HCT116 (cell line): ENCODE measurements around the gene NFE2L3.

Experiments used
- CEBPB ChIP-seq: IDR thresholded peaks from 2 replicates; pipeline ENCODE4 v1.6.1; 2012; ENCODE audit warnings: low read depth
- CTCF ChIP-seq, 3 experiments: fragments of 200-600 bp in 1 of 3; sonication (generic) in 1 of 3; IDR thresholded peaks in 2 of 3; conservative IDR thresholded peaks in 1 of 3; 2 replicates each; pipeline ENCODE4 v1.5.1; 2012 to 2017; ENCODE audit warnings: low read depth in 2 of 3, low read length in 2 of 3, antibody characterized with exemption in 1 of 3, borderline replicate concordance in 1 of 3, control low read depth in 1 of 3, mild to moderate bottlenecking in 1 of 3, mixed read lengths in 1 of 3, mixed run types in 1 of 3, moderate library complexity in 1 of 3; ENCODE audit not compliant: insufficient read depth in 1 of 3
- EZH2 ChIP-seq: fragments of 200-600 bp; sonication (generic); IDR thresholded peaks from 2 replicates; pipeline ENCODE4 v1.6.1; 2017; ENCODE audit warnings: antibody characterized with exemption, mixed run types
- EZH2phosphoT487 ChIP-seq: fragments of 200-600 bp; IDR thresholded peaks from 2 replicates; pipeline ENCODE4 v1.6.1; 2018; ENCODE audit warnings: antibody characterized with exemption, borderline replicate concordance
- MAX ChIP-seq: IDR thresholded peaks from 2 replicates; pipeline ENCODE4 v1.6.1; 2012
- POLR2A ChIP-seq: IDR thresholded peaks from 2 replicates; pipeline ENCODE4 v1.7.0; 2011; ENCODE audit warnings: borderline replicate concordance; ENCODE audit not compliant: insufficient read depth, insufficient read length; ENCODE audit errors: extremely low read depth
- REST ChIP-seq: IDR thresholded peaks from 2 replicates; pipeline ENCODE4 v1.6.1; 2012; ENCODE audit warnings: low read depth
- SIN3A ChIP-seq: IDR thresholded peaks from 2 replicates; pipeline ENCODE4 v1.6.1; 2012; ENCODE audit warnings: low read depth
- SRF ChIP-seq: IDR thresholded peaks from 2 replicates; pipeline ENCODE4 v1.6.1; 2012; ENCODE audit warnings: low read depth
- TCF7L2 ChIP-seq: IDR thresholded peaks from 2 replicates; pipeline ENCODE4 v1.7.0; 2011; ENCODE audit warnings: borderline replicate concordance, inconsistent platforms; ENCODE audit not compliant: insufficient read depth, insufficient read length; ENCODE audit errors: extremely low read depth
- ZNF274 ChIP-seq: fragments of 200-500 bp; sonication (Bioruptor generic); IDR thresholded peaks from 2 replicates; pipeline ENCODE4 v1.6.1; 2014; ENCODE audit warnings: mild to moderate bottlenecking, low read depth, low read length, inconsistent platforms

GRCh38 chr7:26190417-26190869 is 38.4 kb downstream of the NFE2L3 start:
- TF ChIP-seq CTCF (IDR thresholded peaks at IDR 0.05 in 2 of 3, conservative IDR thresholded peaks at IDR 0.05 in 1 of 3; ENCODE audit: borderline replicate concordance in 1 of 3, insufficient read depth in 1 of 3, low read depth in 2 of 3, low read length in 2 of 3) (no peak), POLR2A (no peak), MAX (no peak), REST (no peak), EZH2 (no peak), SRF (no peak), ZNF274 (no peak), CEBPB (no peak), EZH2phosphoT487 (no peak), SIN3A (no peak), TCF7L2 (no peak)
